GM18502 (cell line): ENCODE results near the gene RNF145.

ENCODE experiments used
- ATAC-seq: cut with Tn5 transposase; IDR thresholded peaks from one replicate; pipeline ENCODE4 v1.9.1; 2021; ENCODE audit warnings: mild to moderate bottlenecking; ENCODE audit not compliant: unreplicated experiment, poor library complexity

Gene RNF145

DNA sequence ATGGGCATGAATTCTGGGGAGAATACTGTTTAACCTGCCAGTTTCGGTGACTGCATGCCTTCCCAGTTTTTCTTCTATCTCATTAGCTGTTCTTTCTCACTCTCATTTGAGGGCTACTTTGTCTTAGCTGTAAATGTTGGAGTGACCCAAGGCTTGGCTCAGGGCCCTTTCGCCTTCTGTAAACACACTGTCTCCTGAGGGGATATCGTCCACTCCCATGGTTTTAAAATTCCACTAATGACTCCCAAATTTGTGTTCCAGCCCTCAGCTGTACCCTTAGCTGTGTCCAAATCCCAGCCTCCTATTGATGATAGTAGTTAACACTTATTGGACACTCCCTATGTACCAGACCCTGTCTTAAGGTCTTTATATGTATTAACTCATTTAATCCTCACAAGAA lies 14.1 kb upstream of the RNF145 start:
- no peak for ATAC-seq

DNA sequence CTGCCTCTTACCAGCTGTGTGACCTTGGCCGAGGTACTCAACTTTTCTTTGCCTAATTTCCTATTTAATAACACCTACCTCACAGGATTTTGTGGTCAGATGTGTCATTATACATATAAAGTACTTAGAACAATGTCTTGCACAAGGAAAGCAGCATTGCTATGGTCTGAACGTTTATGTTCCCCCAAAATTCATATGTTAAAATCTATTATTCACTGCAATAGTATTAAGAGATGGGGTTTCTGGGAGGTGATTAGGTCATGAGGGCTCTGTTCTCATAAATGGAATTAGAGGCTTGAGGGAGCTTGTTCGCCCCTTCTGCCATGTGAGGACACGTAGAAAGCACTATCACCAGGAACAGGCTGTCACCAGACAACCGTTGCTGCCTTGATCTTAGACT lies 10.9 kb upstream of the RNF145 start:
- ATAC-seq: no peak

DNA sequence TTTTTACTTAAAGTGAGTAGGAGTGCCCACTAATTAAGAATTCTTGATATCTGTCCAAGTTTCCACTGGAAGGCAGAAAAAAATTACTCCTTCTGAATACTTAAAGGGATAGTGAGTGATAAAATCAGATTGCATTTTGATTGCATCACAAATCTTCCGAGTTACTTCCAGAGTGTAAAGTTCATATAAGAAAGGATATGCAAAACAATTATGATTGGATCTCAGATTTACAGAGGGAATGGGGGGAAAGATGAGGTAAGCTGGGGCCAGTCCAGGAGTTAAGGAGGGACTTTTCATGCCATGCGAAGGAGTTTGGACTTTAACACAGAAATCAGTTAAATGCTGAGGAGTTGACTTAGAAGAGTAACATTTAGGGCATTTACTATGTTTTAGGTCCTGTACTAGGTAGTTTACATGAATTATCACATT lies 9.3 kb upstream of the RNF145 start:
- no peak for ATAC-seq

DNA sequence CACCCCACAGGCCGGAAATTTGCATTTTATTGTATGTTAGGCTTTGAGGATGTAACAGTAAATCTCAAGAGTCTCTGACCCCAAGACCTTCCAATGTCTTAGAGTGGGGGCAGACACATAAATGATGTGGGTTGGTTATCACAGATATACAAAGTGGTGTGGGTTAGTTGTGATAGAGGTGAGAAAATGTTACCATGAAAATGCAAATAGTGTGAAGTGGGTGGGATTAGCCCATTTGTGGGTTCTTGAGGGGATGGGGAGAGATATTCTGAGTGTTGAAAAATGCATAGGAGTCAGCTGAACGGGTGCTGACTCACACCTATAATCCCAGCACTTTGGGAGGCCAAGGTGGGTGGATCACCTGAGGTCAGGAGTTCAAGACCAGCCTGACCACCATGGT lies 7.9 kb upstream of the RNF145 start:
- ATAC-seq: no peak

DNA sequence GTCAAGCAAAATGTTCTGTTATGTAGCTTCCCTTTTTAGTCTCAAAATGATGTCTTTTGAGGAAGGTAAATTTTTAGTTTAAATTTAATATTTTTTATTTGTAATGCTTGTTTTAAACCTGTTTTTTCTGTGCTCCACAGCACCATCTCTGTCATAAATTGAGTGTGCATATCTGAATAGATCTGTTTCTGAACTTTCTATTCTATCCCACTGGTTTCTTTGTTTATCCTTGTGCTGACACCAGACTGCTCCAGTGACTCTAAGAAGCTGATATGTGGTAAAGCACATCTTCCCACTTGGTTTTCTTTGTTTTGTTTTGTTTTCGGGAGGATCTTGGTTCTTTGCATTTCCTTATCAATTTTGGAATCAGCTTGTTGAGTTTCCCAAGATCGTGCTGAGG lies 7.1 kb upstream of the RNF145 start:
- ATAC-seq: no peak

DNA sequence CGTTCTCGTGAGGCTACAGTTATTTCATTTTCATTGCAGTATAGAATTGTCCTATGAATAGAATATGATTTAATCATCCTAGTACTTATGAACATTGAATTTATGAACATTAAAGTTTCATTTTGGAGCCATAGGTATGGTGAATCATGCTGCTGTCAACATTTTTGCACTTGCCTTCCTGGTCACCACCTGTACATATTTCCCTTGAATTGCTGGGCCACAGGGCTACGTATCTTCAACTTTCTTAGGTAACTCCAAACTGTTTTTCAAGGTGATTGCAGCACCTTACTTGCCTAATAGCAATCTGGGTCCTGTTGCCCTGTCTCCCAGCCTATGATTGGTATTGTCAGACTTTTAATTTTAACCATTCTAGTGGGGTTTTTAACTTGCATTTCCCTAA lies 6.5 kb upstream of the RNF145 start:
- no peak for ATAC-seq

DNA sequence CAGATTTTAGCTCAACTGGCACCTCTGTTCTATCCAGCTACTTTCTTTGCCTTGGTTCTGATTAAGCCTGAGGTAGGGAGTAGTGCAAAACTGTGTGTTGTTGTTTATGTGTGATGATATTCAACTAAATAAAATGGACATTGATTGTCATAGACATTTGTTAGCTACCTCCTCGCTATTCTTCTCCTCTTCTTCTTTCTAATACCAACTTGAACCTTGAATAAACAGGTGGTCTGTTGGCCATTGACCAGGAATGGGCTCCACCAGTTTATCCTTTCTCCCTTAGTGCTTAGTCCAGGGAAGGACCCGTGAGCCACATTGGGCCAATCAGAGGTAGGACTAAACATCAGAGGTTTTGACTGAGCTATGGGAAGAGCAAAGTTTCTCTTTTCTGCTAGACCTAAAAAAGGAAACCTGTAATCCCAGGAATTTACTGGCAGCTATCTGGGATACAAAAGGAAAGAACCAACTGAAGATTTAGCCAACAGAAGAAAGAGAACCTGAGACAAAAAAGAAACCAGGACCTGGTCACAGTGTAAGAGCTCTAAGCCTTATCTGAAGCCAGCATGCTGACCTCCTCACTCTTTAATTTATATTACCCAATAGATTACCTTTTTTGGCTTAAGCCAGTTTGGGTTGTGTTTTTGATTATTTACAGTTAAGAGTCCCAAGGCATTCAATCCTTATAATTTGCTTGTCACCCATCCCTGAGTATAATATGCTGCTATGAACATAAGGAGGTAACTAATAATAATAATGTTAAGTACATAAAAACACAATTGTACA lies 5.3 kb upstream of the RNF145 start:
- no peak for ATAC-seq

DNA sequence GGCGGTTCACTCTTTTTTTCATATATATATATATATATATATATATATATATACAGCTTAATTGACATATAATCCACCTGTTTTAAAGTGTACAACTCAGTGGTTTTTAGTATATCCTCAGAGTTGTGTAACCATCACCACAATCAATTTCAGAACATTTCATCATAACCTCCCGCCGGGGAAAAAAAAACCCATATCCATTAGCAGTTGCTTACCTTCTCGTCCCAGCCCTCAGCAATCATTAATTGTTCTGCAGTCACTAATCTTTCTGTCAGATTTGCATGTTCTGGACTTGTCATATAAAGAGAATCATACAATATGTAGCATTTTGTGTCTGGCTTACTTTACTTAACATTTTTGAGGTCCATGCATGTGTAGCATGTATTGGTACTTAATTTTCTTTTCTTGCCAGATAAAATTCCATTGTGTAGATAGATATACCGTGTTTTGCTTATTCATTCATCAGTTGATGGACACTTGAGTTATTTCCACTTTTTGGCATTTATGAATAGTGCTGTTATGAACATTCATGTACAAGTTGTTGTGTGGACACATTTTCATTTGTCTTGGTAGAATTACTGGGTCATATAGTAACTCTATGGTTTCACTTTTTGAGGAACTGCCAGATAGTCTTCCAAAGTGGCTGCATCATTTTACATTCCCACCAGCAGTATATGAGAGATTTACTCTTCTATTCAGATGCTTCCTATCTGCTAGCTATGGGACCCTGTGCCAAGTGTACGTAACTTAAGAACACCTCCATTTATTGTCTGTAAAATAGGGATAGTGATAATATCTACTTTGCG lies 3.5 kb upstream of the RNF145 start:
- ATAC-seq: no peak

DNA sequence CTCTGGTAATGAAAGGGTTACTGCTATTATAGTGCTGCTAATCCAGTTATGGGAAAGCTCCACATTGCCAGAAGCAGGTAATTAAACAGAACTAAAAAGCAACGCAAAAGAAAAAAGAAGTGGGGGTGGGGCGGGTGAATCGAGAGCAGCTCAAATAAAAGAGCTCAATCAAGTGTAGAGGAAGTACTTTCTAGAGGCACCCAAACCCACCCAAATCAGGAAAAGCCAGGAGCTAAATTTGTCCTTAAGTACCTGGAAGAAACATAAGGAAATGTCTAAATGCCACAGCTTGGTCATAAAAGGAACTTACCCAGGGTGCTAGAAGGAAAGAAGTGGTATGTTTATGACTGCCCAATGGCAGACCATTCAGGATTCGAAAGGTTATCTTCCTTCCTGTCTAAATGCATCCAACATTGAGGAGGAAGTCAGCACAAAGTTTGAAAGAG lies 2.4 kb upstream of the RNF145 start:
- ATAC-seq: no peak

DNA sequence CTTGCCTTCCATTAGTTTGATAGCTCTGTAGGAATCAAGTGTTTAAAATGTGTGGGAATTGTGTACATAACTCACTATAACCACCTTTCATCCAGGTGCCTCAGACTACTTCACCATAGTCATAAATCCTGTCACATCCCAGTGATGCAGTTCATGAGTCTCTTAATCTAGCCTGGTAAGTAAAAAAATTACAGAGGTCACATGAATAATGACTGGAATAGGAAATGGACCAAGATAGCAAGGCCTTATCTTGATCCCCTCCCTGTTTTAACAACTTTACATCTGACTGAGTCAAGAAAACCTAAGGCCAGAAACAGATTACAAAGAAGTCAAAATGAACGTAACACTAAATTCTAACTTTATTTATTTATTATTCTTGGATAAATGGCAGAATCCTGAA lies 1.5 kb upstream of the RNF145 start:
- no peak for ATAC-seq

DNA sequence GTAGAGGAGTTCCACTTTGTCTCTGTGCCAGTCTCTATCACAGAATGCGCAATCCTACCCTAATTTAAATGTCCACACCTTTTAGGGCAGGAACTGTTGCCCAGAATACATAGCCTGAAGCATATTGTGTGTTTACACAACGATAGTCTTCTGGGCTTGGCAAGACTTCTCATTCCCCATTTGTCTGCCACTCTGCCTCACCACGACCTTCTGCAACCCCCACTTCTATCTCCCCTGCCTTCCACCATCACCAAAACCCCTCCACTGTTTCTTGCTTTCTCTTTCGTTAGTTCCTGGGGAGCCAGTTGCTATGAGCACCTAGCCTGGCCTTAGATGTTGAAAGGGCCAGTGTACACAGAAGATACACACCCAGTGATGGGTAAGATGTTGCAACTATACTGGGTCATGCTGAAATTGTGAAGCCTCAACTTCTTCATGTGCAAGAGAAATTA lies 883 bp upstream of the RNF145 start:
- no peak for ATAC-seq

DNA sequence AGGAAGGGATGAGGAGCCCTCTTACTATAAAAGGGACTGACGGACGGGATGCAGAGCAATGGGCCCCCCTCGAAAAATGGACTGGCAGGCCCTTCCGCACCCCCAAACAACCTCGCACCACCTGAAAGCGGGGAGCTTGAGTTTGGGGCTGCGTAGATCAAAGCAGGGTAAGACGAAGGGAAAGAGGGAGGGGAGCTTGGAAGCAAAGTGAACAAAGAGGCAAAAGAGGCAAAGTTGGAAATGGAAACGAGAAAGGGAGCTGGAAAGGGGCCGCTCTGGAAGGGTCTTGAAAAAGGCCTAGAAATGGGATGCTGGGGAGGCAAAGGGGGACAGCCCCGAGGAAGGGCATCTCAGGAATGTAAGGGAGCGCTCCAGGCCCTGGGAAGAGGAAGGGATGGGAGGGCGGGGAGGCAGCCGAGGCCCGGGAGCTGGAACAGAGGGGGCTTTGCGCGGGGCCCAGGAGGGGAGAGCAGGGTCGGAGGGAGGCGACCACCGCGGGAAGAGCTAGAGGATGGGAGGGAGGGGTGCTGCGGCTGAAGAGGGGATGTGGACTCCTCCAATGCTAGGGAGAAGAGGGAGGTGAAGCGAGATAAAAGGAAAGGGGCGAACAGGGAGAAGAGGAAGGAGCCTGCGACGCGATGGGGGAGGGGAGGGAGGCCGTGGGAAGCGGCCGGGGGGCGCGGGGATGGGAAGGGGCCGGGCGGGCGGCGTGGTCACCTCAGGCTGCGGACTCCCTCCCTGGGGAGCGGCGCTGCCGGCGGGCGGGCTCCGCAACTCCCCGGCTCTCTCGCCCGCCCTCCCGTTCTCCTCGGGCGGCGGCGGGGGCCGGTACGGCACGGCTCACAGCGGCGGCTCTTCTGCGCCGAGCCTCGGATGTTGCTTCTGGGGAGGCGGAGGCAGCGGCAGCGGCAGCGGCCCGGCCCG lies 577 bp downstream of the RNF145 start:
- ATAC-seq: peak; percentile 20

DNA sequence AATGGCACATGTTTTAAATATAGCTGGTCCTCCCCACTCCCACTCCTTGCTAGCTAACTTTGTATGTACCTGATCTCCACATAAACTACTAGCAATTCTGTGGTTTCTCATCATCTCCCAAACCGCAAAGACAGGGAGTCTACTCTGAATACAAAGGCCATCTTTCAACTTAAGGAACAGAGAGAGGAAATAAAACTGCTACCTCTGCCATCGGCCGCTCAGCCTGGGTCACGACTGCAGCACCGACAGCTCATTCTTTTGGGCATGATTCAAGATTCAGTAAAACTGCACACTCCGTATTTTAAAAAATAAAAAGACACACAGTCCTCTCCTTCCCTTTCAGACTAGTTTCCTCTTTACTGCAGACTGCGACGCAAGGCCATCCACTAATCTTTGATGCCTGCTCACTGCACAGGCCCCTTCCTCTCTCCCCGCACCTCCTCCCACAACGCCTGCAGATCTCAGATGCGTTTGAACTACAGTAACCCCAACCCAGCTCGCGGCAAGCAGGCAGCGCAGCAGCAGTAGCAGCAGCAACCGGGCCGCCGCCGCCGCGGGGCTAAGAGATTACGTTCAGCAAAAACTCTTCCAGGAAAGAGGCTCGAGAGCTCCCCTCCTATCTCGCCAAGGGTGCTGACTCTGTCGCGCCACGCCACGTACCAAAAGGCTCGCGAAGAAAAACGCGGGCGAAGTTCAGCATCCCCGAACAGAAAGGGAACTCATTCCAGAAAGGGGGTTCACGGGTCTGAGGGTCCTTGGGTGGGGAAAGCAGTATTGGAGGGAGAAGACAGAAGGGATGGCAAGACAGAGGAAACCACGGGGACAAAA lies 1.5 kb downstream of the RNF145 start:
- peak; percentile 54 for ATAC-seq

DNA sequence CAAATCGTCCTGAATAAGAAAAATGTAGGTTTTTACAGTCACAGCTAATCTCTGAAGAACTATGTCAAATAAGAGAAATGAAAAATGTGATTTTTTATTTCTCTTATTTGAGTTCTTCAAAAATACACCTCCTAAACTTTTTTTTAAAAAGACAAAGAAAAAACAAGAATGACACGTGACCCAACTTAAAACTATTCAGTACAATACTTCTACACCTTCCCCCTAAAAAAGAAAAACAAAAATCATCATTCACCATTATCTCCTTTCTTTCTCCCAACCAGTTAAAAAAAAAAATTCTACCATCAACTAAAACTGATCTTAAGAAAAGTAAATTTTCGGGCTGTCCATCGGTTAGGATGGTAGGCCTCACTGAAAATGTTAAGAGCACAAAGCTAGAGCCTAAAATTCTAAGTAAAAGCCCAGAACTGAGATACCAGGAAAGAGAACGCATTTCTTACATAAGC lies 2.1 kb downstream of the RNF145 start:
- no peak for ATAC-seq

DNA sequence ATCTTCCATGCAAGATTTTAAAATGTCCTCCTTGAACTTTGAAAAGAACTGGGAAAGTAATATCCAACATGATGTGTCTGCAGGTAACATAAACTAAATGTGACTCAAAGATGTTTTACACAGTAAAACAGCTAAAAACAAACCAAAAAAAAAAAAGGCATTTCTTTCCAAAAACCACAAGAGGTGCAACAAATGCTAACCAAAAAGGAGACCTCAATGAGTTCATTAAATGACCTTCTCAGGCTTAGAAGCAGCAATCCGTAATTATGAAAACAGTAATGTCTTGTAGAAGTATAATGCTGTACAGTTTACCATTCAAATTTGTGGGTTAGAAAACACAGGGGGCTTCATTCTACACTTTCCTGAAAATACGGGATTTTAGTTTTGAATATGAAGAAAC lies 2.5 kb downstream of the RNF145 start:
- ATAC-seq: no peak

DNA sequence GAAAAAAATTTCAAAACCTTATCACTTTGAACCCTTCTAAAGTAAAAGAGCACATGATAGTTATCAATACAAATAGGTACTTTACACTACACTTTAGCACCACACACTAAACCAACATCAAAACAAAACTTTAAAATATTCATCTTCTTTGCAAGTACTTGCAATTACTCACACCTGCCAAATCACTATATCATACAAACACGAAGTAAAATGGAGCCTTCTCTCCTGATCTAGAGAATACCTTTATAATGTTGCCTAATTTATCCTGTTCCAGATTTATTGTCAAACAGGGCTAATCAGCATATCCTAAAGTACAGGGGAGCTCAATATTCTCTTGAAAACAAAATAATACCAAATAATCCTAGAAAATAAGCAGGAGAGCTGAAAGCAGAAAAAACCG lies 3.0 kb downstream of the RNF145 start:
- no peak for ATAC-seq

DNA sequence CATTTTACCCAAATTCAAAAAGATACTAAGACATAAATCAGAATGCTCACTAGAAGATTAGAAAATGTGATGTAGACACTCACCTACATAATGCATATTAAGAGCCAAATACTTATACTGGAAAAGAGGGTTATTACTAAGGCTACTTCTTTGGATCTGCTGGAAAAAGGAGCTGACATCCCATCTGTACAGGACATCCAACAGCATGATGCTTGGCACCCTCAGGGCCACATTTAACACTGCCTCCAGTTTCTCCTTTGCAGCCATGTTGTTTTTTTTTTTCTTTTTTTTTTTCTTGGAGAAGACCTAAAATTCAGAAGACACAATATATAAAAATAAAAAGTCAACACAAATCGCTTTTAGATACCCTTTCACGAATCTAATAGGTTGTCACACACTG lies 6.0 kb downstream of the RNF145 start:
- no peak for ATAC-seq

DNA sequence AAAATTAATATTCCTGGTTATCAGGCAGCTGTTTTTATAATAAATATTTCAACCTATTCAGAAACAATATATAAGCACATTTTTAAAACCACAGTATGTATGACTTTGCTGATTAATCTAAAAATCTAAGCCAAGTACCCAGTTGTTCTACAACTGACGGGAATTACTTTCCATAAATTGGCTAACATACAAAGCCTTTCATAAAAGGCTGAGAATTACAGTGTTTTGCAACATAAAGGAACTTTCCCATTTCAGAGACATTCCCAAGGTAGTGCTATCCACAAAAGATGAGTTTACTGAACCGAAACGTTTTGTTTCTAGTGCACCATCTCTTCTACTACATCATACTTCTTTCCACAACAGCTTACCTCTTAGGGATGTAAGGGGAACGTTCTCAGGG lies 7.2 kb downstream of the RNF145 start:
- no peak for ATAC-seq

DNA sequence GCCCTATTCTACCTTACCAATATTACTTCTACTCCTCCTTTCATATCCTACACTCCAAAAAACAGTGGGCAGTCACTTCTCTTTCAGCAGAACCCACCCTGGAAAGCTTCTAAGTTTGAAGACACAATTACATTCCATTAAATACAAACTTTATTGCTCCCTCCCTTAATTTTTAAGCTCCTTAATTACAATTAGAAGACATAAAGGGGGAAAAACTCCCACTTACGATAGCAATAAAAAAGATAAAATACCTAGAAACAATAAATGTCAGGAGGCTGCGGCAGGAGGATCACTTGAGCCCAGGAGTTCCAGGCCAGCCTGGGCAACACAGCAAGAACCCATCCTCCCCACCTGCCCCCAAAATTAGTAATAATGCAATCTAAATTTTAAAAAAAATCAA lies 9.6 kb downstream of the RNF145 start:
- ATAC-seq: no peak

DNA sequence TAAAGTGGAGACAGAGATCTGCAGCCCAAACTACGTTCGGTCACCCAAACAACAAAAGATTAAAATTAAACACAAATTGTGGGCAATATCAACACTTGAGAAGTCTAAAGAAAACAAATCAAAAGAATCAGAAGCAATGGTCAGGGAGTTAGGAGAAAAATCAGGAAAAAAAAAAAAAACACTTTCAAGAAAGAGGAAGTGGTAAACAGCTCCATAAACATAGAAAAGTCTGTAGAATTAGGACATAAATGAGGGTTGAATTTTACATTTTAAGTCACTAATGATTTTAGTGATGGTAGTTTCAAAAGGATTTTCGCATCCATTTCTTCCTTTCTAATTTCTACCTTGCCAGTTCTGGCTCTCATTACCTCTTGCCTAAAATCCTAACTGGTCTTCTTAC lies 10.1 kb downstream of the RNF145 start:
- peak; percentile 16 for ATAC-seq
